ENCODE results near the gene ABCC2.
A peak's percentile ranks its signal among the peaks of the same experiment; 100 is the strongest.
"Not testable (repeated sequence)": the region's sequence is repeated elsewhere in the genome, so short reads cannot be mapped to it uniquely, and the experiment has no call there.

Gene ABCC2

DNA sequence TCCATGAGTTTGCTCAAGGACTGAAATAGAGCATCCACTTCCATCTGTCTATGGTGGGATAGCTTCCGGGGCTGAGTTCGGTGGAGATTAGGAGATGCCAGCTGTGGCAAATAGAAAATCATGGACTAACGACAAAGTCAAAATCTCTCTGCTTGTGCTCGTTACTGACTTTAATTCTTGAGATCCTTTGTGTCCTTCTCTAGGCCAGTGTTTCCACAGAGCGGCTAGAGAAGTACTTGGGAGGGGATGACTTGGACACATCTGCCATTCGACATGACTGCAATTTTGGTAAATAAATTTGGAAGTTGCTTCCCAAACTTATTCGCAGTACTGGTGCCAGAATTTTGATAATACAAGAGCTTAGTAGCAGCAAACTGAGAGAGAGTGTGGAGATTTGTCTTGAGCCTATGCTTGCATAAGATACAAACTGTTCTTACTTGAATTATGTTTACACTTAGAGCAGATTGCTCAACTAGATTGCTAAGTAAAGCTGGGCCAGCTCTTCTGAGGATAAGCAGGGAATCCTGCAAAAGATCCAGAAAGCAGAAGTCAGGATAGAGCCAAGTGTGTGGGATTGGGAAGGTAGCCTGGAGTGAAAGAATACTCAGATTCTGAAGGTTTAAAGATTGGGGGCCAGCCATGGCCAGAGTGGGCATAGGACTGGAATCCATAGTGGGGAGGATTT is 27.6 kb downstream of the ABCC2 start:
- FAIRE-seq, result no peak

DNA sequence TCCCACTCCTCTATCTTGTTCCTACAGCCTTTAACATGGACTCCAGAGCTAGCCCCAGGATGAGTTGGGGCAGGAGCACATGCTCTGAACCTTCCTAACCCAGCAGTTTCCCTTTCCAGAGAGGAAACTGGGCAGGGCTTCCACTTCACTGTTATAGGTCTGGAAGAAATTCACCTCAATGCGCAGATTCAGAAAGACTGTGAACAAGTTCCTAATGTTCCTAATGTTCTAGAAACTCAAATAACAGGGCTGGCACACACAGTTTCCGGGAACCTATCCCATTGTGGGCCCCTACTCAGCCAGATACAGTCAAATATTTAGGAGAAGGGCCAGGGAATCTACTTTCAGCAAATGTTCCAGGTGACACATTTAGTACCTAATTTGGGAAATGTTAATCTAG is 29.7 kb downstream of the ABCC2 start:
- no peak for FAIRE-seq

DNA sequence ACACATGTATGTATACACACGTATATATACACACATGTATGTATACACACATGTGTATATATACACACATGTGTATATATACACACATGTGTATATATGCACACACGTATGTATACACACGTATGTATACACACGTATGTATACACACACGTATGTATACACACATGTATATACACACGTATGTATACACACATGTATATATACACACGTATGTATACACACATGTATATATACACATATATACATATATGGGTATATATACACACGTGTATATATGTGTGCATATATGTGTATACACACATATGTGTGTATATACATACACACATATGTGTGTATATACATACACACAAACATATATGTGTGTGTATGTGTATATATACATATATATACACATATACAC is 31.7 kb downstream of the ABCC2 start:
- FAIRE-seq, result no peak

DNA sequence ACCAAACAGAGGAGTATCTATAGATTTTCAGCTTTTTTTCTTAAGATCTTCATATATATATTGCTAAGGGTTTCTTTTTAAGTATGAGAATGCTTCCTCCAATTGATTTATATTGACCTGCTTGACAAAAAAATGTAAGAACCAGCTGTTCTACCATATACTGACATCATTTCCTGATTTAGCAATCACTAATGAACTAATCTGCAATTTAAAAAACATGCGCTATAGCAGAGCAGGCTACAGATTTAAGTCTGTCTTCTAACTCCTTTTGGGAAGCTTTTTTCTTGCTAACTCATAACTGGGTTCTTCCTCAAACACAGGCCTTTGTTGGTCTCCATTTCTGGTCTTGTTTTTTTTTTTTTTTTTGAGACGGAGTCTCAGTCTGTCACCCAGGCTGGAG is 33.2 kb downstream of the ABCC2 start:
- no peak for FAIRE-seq

DNA sequence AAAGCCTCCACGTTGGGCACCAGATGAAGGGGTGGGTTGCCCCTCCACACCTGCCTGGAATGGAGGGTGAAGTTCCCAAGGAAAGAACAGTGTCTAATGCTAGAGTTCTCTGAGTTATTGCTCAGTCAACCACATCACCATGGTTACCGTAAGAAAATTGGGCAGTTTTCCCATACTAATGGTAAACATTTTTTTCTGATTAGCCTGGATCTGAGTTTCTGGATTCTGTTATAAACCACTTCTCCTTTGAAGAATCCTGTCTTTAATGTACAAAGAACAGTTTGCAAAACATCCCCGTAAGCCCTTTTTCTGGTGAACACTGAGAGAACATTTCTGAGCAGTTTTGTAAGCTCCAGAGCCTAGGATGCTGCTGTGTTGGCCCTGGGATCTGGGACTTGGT is 45.5 kb downstream of the ABCC2 start:
- no peak for FAIRE-seq

DNA sequence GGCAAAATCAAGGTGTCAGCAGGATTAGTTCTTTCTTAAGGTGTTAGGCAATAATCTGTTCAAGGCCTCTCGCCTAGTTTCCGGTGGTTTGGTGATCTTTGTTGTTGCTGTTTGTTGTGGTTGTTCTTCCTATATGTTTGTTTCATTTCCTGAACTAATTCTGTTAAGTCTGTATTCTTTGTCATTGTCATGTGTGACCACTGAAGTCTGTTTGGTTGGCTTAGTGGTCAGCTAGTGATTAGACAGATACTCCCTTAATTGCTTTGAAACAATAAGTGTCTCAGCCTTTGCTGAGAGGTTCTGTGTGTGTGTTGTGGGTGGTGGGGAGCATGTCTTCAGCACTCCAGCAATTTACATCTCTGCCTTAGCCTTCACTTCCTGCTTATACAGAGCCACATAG is 46.0 kb downstream of the ABCC2 start:
- FAIRE-seq, result no peak

DNA sequence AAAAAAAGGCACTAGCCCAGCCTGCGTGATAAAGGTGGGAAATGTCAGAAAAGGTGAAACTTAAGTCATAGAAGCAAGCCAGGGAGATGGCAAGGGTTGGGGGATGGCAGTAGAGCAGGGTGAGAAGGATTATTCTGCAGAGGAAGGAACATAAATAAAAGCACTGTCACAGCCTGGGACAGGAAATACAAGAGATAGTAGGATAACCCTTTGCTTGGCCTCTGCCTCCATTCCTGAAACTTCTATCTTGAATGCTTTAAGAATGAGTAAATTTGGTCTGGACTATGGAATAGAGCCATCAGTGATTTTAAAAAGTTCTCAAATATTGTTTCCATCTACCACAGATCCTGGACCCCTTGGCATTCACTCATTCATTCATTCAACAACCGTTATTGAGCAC is 50.0 kb downstream of the ABCC2 start:
- no peak for FAIRE-seq

DNA sequence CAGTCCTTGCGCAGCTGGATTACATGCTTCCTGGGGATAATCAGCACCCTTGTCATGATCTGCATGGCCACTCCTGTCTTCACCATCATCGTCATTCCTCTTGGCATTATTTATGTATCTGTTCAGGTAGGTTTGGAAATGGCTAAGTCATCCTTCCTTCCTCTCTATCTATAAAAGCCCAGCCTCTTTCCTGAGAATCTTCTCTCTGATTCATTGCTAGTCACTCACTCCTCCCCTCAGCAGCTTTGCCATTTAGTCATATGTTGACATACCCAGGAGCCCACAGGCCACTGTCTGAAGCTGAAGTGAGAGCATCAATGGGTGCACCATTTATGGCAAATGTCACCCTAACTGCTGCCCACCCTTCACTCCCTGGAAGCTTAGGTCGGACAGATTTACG is 52.0 kb downstream of the ABCC2 start:
- FAIRE-seq, result no peak

DNA sequence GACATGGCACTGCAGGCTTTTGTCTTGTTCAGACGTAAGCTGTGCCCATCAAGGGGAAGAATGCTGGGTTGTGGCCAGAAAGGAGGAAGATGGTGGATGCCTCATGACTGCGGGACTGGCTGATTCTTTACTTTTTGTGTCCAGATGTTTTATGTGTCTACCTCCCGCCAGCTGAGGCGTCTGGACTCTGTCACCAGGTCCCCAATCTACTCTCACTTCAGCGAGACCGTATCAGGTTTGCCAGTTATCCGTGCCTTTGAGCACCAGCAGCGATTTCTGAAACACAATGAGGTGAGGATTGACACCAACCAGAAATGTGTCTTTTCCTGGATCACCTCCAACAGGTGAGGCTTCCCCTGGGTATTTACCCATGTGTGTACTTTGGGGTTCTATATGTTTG is 53.5 kb downstream of the ABCC2 start:
- FAIRE-seq, result no peak

DNA sequence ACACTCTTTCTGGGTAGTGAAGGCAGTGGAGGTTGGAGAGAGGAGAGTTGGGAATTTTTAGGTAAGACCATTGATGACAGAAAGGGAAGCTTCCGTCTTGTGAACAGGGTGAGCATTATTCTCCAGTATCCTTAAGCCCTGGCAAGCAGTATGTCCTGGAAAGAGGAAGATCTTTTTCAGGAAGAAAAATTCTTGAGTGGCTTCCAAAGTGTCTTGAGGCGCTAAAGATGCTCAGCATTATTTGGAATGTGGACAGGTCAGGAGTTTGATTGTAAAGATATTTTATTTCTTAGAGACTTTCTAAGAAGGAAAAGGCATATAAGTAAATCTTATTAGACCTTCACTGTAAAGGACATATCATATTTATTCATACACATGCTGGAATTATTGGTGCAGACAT is 54.3 kb downstream of the ABCC2 start:
- FAIRE-seq, result no peak

DNA sequence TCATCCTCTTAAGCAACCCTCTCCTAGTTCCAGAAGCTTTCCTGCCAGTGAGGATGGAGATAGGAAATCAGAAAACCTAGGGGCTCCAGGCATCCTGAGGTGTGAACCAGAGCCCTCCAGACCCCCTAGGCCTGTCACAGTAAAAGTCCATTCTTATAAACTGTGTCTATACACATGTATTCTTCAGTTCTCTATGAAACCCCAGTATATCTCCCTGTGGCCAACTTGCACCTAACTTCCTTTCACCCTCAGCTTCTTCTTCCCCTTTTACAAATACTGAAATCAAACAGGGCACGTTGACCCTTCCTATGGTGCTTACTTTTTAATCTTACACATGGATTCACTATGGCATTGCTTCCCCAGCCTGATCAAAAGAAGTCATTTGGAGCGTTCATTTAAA is 58.4 kb downstream of the ABCC2 start:
- FAIRE-seq, result not testable (repeated sequence)

DNA sequence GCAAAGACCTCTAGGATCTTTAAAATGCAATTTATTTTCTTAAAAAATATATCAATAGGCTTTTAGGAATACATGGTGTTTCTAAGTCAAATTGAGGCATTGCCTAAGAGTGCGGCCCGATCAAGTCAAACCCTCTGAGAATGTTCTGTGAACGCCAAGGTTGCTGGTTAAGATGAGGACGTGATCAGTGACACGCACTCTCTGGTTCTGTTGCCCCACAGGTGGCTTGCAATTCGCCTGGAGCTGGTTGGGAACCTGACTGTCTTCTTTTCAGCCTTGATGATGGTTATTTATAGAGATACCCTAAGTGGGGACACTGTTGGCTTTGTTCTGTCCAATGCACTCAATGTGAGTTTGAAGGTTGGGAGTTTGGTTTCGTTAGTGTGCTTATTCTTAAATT is 59.3 kb downstream of the ABCC2 start:
- FAIRE-seq, result no peak

DNA sequence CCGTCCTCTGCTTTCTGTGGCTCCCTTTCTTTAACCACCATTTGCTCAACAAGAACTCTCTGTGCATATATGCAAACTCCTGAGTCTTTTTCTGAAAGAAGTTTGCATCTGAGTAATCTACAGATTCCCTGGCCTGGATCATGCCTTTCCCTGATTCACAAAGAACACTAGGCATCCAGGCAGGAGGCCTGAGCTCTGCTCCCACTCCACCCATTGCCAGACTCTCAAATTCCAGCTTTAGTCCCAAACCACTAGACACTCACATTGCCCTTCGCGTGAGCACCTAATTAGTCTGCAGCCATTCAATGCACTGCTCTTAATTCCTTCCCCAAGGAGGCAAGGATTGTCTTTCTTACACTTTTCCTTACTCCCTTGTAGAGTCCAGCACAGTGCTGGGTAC is 60.9 kb downstream of the ABCC2 start:
- FAIRE-seq, result no peak

DNA sequence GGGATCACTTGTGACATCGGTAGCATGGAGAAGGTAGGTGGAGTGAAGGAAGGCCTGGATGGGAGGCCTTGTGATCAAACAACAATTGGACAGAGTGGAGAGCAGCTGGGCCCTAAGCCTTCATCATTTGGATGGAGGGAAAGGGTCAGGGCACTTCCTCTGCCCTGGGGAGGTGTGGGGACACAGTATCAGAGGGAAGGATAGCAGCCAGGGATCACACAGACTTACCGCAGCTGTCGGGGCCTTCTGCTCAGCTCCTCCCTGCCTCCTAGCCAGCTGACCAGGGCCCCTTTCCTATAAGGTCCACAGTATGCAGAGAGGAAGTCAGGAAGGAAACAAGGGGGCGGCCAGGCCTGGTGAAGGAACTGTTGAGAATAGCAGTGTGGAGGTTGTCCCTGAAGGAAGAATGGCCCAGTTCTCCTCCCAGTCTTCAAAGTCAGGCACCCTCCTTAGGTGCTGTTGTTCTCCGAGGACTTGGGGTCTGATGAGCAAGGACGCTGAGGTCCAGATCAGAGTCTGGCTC is 62.1 kb downstream of the ABCC2 start:
- no peak for FAIRE-seq

DNA sequence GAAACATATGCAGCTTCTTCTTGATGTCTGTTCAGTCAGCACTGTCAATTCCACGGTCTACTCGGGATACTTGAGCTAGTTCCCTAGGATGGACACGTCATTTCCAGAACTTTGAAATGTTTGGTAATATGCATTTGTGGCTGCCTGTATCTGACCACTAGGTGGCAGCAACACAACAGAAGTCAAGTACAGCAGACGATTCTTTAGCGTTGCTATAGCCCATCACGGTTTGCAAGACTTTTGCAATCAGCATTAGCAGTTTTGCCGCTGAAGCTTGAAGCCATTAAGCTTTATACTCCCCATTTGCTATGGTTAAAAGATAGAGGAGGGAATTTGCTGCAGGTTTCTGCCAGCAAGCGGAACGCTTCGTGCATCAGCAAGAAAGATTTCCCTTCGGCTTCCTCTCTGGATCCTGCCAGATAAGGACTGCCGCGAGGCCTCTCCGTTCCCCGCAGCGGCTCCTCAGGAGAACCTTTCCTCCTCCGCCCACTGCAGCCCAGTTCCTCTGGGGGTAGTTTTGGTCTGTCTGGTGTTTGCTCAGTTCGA is 63.5 kb downstream of the ABCC2 start:
- FAIRE-seq, result peak; percentile 87

DNA sequence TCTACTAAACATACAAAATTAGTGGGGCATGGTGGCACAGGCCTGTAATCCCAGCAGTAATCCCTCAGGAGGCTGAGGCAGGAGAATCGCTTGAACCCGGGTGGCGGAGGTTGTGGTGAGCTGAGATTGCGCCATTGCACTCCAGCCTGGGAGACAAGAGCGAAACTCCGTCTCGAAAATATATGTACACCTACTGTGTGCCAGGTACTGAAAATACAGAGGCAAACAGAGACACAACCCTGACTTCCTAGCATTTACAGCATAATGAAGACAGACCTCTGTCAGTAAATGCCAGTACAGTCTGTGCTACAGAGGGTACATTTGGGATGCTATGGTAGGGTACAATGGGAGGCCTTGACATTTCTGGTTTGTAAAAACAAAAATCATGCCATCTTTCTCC is 66.6 kb downstream of the ABCC2 start:
- FAIRE-seq, result no peak

DNA sequence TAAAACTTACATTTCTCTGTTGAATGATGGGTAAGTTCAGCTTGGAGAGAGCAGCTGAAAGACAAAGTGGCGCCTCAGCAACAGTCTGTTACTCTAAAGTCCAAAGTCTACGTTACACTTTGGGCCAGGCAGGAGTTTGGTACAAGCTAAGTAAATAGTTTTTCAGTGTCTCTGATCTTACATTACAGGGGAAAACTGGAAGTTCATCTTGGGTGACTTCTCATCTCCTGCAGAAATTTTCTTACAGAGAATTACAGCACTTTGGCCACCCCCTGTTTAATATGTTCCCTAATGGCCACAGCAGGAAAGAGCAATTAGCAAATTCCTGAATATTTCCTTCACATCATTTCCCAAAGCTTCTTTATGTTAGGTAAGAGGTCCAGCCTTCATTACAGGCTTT is 67.1 kb downstream of the ABCC2 start:
- no peak for FAIRE-seq

DNA sequence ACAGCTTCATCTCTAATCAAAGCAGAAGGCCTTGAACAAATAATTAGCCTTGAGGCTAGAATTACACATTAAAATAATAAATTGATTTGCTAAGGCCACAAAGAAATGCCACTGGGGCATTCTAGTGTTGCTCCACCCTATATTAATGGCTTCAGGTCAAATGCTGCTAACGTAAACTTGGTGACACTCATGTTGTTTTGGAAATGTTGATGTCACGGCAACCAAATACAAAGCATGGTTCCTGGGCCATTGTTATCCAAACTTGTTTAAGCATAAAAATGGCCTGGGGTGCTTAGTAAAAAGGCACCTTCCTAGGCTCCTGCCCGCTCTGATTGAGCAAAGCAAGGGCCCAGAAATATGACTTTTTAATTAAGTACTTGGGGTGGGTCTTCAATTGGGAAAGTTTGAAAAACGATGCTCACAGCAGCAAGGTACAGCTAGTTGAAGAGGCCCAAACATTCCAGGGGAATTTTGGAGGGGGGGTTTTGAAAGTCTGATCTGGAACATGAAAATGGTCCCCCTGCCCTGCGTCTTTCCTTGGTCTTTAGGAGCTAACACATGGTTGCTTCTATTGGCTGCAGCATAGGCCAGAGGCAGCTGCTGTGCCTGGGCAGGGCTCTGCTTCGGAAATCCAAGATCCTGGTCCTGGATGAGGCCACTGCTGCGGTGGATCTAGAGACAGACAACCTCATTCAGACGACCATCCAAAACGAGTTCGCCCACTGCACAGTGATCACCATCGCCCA is 67.8 kb downstream of the ABCC2 start:
- no peak for FAIRE-seq

DNA sequence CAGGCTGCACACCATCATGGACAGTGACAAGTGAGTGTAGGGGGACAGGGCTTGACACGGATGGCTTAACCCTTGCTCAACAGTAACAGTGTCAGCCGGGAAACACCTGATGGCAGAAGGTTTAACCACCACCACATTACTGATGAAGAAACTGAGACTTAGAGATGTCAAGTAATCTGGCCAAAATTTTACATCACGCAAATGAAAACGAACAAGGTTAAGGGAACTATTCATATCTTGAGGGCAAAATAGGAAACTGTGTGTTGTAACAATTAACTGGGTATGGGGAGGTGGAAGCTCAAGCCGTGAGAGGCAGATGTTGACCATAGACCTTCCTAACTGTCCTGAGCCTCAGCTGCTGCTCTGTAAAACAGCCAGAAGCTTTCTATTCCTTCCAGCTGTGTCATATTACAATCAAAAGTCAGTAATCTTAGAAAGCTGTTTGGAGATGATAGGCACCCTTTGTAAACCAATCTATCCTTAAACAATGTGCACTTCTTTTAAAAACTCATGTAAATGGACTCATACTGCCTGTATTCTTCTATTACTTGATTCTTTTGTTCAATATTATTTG is 68.4 kb downstream of the ABCC2 start:
- no peak for FAIRE-seq

DNA sequence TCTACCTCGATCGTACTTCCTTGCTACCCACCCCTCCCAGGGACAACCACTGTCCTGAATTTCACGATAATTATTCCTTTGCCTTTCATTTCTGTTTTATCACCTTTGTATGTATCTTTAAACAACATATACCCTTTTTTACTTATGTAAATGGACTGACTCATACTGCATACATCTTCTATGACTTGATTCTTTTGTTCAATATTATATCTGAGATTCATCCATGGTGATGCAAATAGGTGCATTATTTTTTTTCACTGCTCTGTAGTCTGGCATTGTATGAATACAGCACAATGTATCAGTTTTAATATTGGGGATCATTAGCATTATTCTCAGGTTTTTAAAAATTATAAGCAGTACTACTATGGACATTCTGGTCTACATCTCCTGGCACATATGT is 69.4 kb downstream of the ABCC2 start:
- no peak for FAIRE-seq

DNA sequence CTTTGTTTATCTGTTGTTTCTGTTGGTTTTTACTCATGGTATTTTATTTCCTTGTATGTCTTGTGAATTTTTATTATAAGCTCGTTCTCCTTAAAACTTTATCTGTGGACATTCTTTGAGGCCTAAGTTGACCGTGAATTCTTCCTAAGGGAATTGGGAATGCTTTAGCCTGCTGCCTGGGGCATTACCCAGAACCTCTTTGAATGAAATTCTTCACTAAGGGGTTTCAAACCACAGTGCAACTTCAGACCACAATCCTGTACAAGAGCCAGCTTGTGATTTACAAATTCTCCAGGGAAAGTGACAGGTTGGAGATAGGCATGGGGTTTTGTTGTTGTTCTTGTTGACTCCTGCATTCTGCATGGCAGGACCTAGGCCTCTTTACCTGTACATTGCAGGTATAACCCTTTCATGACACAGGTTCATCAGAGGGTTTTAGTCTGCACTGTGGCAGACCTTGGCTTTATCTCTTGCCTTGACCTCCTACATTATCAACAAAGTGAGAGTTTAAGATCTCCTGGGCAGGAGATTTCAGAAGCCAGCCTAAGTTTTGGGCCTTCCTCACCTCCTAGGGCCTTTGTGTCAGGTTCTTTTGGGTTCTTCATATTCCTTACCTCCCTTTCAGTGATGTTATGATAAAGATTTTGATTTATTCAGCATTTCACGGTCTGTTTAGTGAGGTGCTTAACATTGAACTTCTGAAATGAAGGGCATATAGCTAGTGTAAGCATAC is 70.2 kb downstream of the ABCC2 start:
- FAIRE-seq, result no peak

DNA sequence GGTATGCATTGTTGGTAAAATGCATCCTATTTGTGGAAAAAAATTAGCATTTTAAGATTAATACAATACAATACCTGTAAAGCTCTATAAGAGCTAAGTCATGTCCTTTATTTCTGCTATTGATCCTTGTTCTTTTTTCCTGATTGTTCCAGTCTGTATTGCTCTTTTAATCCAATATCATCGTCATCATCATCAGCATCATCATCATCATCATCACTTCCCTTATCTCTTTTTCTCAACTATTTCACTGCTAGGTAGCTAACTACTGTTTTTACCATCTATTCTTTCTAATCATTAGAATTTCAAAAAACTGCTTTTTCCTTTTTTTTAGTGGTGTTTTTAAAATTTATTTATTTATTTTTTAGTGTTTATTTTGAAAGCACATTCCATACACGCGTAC is 71.2 kb downstream of the ABCC2 start:
- no peak for FAIRE-seq

DNA sequence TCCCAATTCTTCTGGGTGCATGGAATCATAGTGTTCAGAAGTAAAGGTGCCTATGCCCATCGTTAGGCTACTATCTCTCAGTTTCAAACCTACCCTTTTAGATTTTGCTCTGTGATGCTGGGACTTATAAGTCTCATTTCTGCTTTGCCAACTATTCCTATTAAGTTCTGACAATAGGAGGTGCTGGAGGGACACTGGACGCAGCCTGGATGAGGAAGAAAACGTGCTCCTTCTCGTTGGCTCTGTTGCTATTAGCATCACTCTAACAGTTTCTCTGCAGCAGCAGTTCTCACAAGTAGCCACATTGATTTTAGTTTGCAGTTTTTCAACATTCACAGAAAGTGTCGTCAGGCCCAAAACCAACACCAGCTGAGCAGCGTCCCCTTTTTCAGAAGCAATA is 72.4 kb downstream of the ABCC2 start:
- peak; percentile 79 for FAIRE-seq
